ENCODE measurements around the gene SREBF1. TPM values are rescaled to one million over a fixed set of nuclear protein-coding genes. Genes with fewer than 3 reads are reported as not detected.

Gene SREBF1
- total and polyA plus RNA-seq, 2 experiments from 2014 or later, result 39.6 to 85.3 TPM

GRCh38 chr17:17813725-17814095, 23.1 kb downstream of the SREBF1 start:
- Histone ChIP-seq H3F3A (replicated peaks; ENCODE audit: low read depth) (peaks cover 26% of the 10 kb centered on the region), H3K27ac (ENCODE audit: low read depth) (no peak overlapping the region), H3K4me2 (no peak overlapping the region), H4K20me1 (replicated peaks; ENCODE audit: insufficient read depth) (peaks cover 25% of the 10 kb centered on the region), H3K4me3 (no peak overlapping the region), H3K9me2 (ENCODE audit: insufficient read depth) (no peaks in the 10 kb centered on the region), H3K36me3 (ENCODE audit: insufficient read depth) (no peaks in the 10 kb centered on the region; the same call in 1 of the 2 replicates), H2AFZ (no peak overlapping the region), H3K79me2 (replicated peaks; ENCODE audit: insufficient read depth) (no peaks in the 10 kb centered on the region), H3K4me1 (ENCODE audit: insufficient read depth) (peaks cover 20% of the 10 kb centered on the region), H3K27me3 (ENCODE audit: insufficient read depth) (peaks cover 19% of the 10 kb centered on the region)
- ATAC-seq (no peak), DNase-seq (ENCODE audit: low spot score) (no peak)
- TF ChIP-seq POLR2AphosphoS5 (IDR thresholded peaks at IDR 0.05; ENCODE audit: low read depth) (0 out of 2 replicates have a peak, but pooled peaks have one; percentile 14), REST (IDR thresholded peaks at IDR 0.05; ENCODE audit: unreplicated experiment) (no peak)
- Mint-ChIP-seq H3K9me3 (no peaks in the 10 kb centered on the region; the same call in 2 of the 3 replicates), H3K4me1 (peaks cover 24% of the 10 kb centered on the region), H3K27me3 (ENCODE audit: insufficient read depth, low read depth, poor library complexity) (peaks cover 25% of the 10 kb centered on the region), H3K36me3 (ENCODE audit: low read depth) (peaks cover 47% of the 10 kb centered on the region), H3K4me3 (no peak overlapping the region), H3K27ac (no peak overlapping the region)

- no peak for ATAC-seq
- TF ChIP-seq ETS1 (IDR thresholded peaks at IDR 0.05) (no peak), EZH2phosphoT487 (IDR thresholded peaks at IDR 0.05; ENCODE audit: unreplicated experiment) (no peak), POLR2AphosphoS5 (IDR thresholded peaks at IDR 0.05; ENCODE audit: low read depth) (no peak), CTCF (conservative IDR thresholded peaks at IDR 0.05; ENCODE audit: low read depth in 2 of 2) (no peak), ZNF331 (CRISPR knock-in tag; IDR thresholded peaks at IDR 0.05; ENCODE audit: low read depth) (no peak), ZNF114 (CRISPR knock-in tag; IDR thresholded peaks at IDR 0.05) (no peak), REST (IDR thresholded peaks at IDR 0.05; ENCODE audit: unreplicated experiment) (no peak), JUNB (IDR thresholded peaks at IDR 0.05; ENCODE audit: unreplicated experiment) (no peak), EZH2 (IDR thresholded peaks at IDR 0.05; ENCODE audit: low read depth, unreplicated experiment) (no peak), NANOG (IDR thresholded peaks at IDR 0.05; ENCODE audit: borderline replicate concordance) (no peak)
Observed at GRCh38 chr17:17813055-17813724, 23.6 kb downstream of the SREBF1 start.

More at GRCh38 chr17:17813055-17813724, 23.6 kb downstream of the SREBF1 start:
- H4K20me1 ChIP-seq (replicated peaks; ENCODE audit: insufficient read depth), result peaks cover 20% of the 10 kb centered on the region
- H3K4me2 ChIP-seq, result no peak overlapping the region
- H3K27ac ChIP-seq (ENCODE audit: low read depth), result 0 out of 2 replicates have a peak overlapping the region, but pooled peaks have one; percentile 45
- no peaks in the 10 kb centered on the region for H3K9me2 ChIP-seq (ENCODE audit: insufficient read depth)
- Mint-ChIP-seq H3K27me3 (ENCODE audit: insufficient read depth, low read depth, poor library complexity) (peaks cover 28% of the 10 kb centered on the region), H3K4me3 (no peak overlapping the region), H3K27ac (no peak overlapping the region), H3K4me1 (peaks cover 20% of the 10 kb centered on the region), H3K36me3 (ENCODE audit: low read depth) (peaks cover 41% of the 10 kb centered on the region), H3K9me3 (no peaks in the 10 kb centered on the region)
- H3F3A ChIP-seq (replicated peaks; ENCODE audit: low read depth), result peaks cover 22% of the 10 kb centered on the region
- DNase-seq (ENCODE audit: low spot score), result no peak
- peaks cover 20% of the 10 kb centered on the region for H3K4me1 ChIP-seq (ENCODE audit: insufficient read depth)
- H2AFZ ChIP-seq, result no peak overlapping the region
- peaks cover 24% of the 10 kb centered on the region for H3K27me3 ChIP-seq (ENCODE audit: insufficient read depth)
- no peaks in the 10 kb centered on the region for H3K79me2 ChIP-seq (replicated peaks; ENCODE audit: insufficient read depth)
- H3K4me3 ChIP-seq, result no peak overlapping the region
- H3K36me3 ChIP-seq (ENCODE audit: insufficient read depth), result no peaks in the 10 kb centered on the region; the same call in 1 of the 2 replicates
